Testis (tissue), 2 donors: ENCODE measurements around the gene PGAM2.

Source experiments
- POLR2A ChIP-seq: fragments of 450-650 bp; IDR thresholded peaks from one replicate; pipeline ENCODE4 v1.6.1; 2017; ENCODE audit warnings: antibody characterized with exemption, mild to moderate bottlenecking, moderate library complexity
- TF ChIP-seq, protein P1 (sequence below), 3 experiments: fragments of 450-650 bp in 2 of 3; fragments of 200-600 bp in 1 of 3; sonication (generic) in 1 of 3; IDR thresholded peaks; one replicate each; pipeline ENCODE4 v1.5.1; 2016 to 2019; ENCODE audit warnings: antibody characterized with exemption in 3 of 3, mild to moderate bottlenecking in 2 of 3, moderate library complexity in 1 of 3

DNA sequence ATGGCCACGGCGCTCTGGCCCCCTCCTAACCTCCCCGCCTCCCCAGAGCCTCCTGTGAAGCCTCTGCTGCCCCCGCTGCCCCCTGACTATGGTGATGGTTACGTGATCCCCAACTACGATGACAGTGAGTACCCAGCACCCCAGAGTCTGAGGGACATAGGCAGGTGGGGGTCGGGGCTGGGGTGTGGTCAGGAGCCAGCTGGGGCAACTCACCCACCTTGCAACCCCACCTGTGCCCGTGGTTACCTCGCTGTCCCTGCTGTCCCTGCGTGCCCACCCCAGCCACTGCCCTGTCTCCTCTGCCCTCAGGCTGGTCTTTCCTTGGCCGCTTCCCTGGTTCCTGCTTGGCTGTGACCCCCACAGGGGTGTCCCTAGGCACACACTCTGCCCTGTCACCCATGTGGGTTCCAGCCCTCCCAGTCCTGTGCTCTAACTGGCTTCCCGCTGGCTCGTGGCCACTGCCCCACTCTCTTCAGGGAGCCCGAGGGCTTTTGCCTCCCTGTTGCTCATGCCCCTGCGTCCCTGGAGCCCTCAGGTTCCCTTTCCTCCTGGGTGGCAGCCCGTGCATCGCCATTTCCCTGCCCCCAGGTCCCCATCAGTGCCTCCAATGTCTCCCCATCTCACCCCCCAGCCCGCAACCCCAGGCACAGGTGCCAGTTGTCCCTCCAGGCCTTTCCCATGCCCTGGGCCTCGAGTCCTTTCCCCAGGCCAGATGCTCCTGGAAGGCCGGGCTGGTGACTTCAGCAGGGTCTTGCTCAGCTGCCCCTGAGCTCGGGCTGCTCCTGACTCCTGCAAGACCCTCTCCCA, 42.8 kb upstream of the PGAM2 start:
- TF ChIP-seq, protein P1, sequence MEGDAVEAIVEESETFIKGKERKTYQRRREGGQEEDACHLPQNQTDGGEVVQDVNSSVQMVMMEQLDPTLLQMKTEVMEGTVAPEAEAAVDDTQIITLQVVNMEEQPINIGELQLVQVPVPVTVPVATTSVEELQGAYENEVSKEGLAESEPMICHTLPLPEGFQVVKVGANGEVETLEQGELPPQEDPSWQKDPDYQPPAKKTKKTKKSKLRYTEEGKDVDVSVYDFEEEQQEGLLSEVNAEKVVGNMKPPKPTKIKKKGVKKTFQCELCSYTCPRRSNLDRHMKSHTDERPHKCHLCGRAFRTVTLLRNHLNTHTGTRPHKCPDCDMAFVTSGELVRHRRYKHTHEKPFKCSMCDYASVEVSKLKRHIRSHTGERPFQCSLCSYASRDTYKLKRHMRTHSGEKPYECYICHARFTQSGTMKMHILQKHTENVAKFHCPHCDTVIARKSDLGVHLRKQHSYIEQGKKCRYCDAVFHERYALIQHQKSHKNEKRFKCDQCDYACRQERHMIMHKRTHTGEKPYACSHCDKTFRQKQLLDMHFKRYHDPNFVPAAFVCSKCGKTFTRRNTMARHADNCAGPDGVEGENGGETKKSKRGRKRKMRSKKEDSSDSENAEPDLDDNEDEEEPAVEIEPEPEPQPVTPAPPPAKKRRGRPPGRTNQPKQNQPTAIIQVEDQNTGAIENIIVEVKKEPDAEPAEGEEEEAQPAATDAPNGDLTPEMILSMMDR (IDR thresholded peaks at IDR 0.05): no peak
- no peak for TF ChIP-seq POLR2A
